ENCODE data around the gene MMS19.

MMS19 gene, protein sequence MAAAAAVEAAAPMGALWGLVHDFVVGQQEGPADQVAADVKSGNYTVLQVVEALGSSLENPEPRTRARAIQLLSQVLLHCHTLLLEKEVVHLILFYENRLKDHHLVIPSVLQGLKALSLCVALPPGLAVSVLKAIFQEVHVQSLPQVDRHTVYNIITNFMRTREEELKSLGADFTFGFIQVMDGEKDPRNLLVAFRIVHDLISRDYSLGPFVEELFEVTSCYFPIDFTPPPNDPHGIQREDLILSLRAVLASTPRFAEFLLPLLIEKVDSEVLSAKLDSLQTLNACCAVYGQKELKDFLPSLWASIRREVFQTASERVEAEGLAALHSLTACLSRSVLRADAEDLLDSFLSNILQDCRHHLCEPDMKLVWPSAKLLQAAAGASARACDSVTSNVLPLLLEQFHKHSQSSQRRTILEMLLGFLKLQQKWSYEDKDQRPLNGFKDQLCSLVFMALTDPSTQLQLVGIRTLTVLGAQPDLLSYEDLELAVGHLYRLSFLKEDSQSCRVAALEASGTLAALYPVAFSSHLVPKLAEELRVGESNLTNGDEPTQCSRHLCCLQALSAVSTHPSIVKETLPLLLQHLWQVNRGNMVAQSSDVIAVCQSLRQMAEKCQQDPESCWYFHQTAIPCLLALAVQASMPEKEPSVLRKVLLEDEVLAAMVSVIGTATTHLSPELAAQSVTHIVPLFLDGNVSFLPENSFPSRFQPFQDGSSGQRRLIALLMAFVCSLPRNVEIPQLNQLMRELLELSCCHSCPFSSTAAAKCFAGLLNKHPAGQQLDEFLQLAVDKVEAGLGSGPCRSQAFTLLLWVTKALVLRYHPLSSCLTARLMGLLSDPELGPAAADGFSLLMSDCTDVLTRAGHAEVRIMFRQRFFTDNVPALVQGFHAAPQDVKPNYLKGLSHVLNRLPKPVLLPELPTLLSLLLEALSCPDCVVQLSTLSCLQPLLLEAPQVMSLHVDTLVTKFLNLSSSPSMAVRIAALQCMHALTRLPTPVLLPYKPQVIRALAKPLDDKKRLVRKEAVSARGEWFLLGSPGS

DNA sequence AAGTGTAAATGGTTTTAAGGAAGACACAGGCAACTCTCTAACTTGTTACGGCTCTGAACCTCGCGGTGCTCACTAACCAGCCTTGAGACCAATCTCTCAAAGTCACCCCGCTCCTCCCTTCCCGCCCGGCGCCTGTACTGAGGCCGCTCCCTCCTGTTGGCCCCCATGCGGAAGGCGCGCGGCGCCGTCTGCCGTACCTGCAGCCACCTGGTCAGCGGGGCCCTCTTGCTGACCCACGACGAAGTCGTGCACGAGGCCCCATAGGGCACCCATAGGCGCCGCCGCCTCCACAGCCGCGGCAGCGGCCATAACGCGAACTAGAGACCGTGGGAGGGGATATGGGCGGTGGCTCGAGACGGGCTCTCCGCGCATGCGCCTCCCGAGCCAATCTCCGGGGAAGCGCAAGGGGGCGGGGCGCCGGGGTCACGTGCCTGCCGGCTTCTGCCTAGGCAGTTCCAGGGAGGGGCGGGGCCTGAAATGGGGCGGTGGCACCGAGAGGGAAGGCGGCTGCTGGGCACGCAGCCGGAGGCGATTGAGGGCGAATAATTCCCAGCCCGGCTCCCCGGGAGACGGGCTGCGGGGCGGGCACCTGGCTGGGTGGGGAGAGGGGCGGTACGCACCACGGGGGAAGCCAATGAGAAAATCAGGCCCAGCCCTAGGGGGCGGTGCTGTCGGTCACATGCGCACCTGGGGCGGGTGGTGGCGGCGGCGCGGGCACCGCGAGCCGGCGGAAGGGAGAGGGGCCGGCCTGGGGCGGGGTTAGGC, at the start of gene MMS19:
Gene MMS19, minus strand, starts transcription at position 347 of the 765 bp plus-strand sequence. Its CDS starts 38 bp downstream, at position 309.
- DNase-seq: peak; percentile 100

DNA sequence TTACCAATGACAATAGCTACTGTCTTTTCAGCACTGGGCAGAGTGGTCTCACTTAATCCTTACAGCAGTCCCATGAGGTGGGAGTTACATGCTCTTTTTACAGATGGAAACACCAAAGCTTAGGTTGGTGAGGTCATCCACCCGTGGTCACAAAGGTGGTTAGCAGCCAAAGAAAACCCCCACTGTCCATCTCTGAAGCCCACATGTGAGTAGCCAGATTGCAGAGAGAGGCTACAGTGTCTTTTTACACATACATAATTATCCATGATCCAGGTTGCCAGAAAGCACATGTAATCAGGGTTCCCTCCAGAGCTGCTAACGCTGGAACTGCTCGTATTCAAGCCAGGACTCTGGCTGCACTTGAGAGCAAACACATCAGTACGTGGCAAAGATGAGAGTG, 49.7 kb upstream of the MMS19 start:
- no peak for DNase-seq

DNA sequence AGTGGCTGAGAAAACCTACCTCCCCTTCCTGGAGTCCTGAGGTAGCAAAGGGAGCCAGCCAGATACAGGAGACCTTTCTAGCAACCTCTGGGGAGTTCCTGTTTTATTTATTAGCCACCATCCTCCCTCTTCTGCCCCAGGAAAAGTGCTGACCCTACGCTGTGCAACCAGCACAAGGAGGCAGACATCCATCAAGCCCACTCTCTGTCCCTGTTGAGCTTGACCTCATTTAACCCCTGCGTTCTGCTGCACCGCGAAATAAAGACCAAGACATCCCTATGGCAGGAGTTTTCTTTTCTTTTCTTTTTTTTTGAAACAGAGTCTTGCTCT, 49.0 kb upstream of the MMS19 start:
- DNase-seq: no peak

DNA sequence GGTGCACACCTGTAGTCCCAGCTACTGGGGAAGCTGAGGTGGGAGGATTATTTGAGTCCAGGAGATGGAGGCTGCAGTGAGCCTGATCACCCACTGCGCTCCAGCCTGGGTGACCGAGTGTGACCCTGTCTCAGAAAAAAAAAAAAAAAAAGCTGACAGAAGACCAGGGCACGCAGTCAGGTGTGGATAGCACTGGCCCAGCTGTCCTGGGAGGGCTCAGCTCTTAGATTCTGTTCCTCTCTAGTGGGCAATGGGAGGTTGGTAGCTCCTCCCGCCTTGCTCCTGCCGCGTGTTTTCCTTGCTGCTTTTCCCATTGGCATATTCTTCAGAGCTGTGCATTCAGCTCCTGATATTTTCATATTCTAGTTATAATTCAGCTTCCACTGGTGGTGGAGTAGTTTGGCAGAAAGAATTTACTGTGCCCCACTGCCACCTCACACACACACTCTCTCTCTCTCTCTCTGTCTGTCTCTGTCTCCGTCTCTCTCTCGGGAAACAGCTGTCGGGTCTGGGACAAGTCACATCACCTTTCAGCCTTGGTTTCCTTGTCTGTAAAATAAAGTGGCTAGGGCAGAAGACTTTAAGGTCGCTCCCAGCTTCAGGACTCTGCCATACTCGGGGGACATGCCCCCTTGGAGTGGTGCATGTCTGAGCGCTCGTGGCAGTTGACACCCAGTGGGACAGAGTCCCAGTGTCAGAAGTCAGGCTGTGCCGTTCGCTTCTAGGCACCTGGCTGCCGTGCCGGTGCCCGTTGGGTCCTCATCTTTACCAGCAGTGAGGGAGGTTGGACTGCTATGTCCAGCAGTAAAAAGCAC, 48.4 kb upstream of the MMS19 start:
- no peak for DNase-seq

DNA sequence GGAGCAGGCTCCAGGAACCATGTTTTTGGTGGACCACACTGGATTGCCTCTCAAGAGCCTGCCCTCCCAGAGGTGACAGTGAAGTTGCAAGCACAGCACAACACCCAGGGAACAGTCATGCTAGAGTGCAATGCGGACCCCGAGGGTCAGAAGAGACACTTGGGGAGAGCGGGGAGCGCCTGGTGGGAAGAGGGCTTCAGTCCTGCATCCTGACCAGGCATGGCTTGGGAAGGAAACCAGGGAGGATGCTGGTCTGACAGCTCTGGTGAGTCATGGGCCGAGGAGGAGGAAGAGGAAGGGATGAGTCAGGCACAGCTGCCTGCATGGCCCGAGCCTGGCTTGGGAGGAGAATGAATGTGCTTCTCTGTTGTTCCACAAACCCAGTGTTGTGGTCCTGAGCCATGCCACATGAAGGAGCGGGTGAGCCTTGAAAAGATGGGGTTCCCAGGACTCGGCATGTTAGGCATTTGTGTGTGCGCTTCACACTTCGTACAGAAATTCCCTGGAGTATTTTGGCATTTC, 44.9 kb upstream of the MMS19 start:
- DNase-seq: peak; percentile 51

DNA sequence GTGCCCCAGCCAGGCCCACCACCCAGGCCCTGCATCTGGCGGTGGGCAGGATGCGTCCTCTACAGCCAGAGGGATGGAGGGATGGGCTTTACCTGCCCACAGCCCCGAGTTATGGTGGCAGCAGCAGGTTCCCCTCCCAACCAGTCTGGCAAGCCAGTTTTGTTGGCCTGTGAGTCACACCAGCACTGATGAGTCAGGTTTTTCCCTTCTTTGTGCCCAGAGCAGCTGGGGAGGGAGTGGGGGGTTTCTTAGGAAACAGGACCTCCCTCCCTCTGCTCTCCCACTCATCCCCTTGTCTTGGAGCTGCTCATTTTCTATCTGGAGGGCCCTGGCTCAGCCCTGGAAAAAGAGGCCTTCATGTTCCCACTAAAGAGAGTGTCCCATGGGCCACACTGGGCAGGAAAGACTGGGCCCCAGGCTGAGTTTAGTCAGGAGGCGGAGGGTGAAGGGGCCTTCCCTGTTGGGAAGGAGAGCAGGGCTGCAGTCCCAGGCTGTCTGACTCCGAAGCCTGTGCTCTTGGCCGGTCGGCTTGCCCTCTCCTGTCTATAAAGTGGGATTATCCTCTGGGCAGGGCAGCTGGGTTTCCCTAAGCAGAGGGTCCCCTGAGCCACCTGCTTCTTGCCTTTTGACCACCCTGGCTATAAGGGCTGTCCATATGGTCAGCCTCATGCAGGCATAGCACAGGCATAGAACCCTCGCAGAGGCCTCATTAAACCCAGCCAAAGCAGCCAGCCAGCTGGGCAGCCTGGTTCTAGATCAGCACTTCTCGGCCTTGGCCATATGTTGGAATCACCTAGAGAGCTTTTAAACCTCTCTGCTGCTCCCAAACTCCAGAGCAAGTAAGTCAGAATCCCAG, 44.2 kb upstream of the MMS19 start:
- peak; percentile 40 for DNase-seq

DNA sequence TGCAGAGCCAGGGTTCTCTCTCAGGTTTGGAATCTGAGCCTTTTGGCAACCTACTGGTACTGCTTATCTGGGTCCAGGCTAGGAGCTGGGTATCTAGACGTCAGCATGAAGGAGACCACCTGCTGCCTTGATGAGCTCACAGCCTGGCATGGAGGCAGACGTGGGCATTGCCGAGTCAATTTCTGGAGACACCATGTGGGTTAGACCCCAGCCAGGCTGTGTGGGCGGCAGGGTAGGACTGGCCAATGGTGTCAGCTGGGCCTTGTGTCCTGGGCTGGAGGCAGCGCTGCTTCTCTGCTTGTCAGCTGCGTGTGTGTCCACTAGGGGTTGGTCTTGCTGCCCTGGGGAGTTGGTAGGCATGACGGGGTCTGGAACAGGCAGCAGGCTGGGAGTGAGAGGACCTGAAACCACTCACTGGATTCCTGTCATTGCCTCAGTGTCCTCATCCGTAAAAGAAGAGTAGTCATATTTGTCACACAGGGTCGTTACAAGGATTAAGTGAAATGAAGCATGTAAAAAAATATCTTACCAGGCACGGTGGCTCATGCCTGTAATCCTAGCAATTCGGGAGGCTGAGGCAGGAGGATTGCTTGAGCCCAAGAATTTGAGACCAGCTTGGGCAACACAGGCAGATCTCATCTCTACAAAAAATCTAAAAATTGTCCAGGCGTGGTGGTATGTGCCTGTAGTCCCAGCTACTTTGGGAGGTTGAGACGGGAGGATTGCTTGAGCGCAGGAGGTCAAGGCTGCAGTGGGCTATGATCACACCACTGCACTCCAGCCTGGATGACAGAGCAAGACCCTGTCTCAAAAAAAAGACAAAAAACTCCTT, 42.7 kb upstream of the MMS19 start:
- no peak for DNase-seq

DNA sequence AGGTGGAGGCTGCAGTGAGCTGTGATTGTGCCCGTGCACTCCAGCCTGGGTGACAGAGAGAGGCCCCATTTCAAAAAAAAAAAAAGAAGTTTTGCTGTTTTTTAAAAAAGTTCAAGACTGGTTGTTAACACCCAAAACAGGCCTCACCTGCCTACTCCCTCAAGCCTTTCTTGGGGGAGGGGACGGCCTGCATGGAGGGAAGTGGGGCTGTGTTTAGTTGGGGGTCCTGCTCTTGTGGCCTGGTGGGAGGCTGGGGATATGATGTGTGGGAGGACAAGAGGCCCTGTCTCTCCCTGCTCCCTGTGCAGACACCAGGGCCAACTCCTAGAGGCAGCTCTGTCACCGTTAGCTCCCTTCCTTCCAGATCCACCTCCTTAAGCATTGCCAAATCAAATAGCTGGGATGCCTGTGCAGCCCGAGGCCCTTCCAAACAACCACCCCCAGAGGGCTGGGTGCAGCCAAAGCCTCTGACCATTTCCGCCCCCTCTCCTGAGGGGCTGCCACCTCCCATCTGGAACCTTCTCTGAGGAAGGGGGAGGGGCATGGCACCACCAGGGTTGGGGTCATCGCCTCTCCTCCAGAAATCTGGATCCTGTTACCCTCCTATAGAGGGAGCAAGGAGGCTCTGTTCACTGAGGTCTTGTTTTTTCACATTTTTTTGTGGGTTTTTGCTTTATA, 41.4 kb upstream of the MMS19 start:
- DNase-seq: no peak

DNA sequence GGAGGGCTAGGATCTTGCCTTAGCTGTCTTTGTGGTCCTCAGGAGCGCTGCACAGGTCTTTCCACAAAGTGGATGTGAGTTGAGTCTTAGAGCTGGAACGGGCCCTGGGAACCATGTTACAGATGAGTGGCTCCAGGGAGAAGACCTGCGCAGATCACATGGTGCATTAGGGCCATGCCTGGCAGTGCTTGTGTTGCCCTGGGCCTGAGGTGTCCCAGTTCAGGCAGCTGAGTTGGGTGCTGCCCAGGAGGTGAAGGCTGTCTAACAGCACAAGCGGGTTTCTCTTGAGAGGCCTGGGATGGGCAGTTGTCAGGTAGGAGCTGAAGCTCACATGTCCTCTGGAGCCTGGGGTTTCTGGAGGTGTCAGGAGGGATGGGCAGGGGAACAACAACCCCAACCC, 40.6 kb upstream of the MMS19 start:
- no peak for DNase-seq

DNA sequence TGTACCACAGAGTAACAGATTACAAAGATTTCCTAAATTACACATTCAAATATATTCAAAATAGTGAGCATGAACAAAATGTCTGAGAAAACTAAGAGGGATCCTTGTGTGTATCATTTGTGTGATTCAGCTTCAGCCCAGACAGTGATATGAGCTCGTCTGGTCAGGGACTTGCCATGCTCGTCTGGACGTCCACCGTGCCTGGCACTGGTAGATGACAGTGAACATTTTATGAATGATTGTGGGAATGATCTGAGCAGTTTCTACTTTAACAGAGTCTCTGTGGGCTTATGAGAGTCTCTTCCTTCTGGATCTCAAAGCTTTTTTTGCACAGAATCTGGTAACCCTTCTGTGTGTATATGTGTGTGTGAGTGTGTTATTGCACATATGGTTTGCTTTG, 40.2 kb upstream of the MMS19 start:
- no peak for DNase-seq

DNA sequence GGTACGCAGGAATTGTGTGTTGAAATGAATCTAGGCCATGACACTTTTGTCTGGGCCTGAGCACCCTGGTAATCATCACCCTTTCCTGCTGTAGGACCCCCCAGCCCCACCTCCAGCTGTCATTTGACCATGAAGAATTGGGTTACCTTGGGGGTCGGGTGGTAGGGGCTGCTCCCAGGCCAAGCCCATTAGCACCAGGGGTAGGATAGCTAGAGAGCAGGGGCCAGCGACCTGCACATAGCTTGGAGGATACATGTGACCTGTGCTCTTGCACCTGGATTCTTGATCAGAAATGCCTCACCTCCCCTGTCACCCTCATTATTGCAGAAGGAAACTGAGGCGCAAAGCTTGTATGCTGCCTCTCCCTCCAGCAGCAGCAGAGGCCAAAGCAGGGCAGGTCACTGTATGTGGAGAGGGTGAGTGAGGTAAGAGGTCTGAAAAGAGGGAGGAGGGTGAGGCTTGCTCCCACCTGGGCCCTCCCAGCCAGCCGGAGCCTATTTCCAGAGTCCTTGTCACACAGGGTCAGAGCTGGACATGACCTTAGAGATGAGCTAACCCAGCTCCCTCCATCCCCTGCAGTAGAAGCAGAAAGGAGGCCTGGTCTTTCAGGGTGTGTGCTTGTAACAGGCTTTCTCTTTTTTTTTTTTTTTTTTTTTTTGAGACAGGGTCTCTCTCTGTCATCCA, 39.1 kb upstream of the MMS19 start:
- no peak for DNase-seq

DNA sequence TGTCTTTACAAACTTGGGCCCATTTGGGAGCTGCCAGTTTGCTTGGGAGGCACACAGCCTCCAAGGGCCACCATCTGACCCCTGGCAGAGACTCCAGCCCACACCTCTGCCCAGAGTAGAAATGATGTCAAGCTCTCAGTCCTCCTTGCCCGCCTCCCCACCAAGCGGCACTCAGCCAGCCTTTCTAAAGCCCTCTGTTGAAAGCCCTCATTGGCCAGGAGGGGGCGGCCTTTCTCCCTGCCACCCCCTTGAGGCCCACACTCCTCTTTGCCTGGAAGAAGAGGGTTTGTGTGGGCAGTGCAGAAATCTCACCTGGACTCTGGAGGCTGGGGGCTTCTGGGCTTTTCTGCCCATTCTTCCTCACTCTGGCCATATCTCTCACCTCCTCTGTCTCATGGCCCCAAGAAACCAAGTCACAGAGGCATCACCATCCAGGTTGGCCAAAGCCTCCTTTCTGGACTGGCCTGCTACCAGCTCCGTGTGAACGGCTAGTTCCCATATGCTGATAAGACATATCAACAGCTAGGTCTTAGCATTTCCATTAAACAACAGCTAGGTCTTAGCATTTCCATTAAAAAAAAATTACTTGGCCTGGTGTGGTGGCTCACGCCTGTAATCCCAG, 36.6 kb upstream of the MMS19 start:
- DNase-seq: peak; percentile 43

DNA sequence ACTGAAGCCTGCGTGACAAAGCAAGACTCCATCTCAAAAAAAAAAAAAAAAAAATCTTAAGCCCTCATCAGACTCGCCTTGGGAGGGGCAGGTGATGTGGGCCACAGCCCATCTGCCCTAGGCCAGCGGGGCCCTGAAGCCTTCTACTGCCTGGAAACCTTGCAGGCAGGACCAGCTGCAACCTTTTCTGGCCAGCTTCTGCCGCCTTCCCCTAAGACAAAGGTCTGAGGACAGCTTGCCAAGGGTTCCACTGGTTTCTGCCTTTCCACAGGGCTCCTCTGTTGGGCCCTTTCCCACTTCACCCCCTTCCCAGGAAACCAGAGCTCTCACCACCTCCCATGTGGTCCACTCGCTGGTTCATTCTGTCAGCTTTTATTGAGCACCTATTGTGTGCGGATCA, 35.7 kb upstream of the MMS19 start:
- DNase-seq: no peak

DNA sequence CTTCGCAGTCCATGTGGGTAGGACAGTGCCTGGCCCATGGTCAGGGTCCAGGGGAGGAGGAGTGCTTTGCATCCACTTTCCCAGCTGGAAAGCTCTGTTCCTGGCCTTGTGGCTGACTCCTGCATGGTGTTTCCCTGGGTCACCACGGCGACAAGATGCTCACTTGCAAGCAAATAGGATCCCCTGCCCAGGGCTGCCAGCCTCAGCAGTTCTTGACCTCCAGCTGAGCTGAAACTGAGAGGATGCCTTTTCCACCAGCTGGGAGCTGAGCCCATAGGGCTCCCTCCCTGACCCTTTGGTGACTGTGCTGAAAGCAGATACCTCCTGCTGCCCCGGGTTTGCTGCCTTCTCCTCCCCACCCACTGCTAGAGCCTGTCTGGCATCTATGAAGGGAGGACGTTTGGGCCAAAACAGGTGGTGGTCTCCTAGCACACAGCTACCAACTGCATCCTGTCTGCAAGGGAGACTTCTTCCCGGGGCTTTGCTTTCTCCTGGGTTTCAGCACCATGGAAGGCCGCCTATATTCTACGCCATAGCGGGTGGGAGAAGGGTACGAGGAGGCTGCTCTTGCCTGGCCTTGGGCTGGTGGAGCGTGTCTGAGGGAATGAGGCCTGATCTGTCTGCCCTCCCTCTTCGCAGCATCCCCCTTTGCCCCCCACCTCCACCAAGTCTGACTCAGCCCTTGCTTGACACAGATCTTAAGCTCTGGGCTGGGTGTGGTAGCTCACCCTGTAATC, 34.9 kb upstream of the MMS19 start:
- no peak for DNase-seq

DNA sequence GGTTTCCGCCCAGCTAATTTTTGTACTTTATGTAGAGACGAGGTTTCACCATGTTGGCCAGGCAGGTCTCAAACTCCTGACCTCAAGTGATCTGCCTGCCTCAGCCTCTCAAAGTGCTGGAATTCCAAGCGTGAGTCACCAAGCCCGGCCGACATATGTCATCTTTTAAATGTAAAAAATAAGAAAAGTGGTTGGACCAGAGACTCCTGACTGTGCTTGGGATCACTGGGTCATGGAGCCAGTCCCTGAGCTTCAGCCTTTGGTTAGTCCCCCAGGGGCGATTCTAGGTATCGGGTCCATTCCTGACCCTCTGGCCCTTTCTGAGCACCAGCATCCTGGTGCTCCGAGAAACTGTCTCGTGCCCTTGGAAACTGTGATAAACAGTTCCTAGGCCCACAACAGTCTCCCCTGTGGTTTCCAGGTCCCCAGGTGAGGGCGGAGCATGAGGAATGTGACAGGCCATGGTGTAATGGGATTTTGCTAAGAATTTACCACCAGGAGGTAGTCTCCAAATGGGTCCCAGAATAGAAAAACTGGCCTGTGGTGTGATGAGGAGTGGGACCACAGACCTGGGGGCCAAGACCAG, 33.3 kb upstream of the MMS19 start:
- no peak for DNase-seq

DNA sequence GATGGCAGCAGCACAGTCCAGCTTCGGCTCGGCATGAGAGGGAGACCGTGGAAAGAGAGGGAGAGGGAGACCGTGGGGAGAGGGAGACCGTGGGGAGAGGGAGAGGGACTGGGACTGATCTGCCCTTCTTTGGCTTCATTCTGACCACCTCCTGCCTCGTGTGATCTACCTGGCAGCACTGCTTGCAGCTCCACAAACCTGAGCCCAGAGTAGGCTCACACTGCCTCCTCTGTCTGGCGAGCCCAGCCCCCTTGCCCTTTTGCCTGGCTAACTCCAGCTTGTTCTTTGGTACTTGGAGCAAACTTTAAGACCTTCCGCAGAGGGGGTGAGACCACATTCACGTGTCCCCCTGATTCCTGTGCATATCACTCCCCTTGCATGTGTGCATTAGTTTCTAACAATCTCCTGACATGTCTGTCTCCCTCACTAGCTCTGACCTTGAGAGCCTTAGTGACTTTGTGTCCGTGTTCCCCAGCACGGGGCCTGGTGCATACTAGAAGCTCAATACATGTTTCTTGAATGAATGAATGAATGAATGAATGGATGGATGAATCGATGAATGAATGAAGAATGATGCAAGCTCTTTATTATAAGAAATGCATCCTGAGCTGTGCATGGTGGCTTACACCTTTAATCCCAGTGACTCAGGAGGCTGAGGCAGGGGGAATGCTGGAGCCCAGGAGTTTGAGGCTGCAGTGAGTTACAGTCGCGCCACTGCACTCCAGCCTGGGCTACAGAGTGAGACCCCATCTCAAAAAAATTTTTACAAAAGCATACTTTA, 31.7 kb upstream of the MMS19 start:
- DNase-seq: no peak
